ENCODE data around the gene VWA8. TPM values are rescaled to one million over a fixed set of nuclear protein-coding genes. Genes with fewer than 3 reads are reported as not detected.

The VWA8 gene
- total and polyA plus RNA-seq, 2 of the 8 experiments (the other 6 are each of a cell fraction or from before 2014, with no cell fraction given): 5.9 to 19.6 TPM

DNA sequence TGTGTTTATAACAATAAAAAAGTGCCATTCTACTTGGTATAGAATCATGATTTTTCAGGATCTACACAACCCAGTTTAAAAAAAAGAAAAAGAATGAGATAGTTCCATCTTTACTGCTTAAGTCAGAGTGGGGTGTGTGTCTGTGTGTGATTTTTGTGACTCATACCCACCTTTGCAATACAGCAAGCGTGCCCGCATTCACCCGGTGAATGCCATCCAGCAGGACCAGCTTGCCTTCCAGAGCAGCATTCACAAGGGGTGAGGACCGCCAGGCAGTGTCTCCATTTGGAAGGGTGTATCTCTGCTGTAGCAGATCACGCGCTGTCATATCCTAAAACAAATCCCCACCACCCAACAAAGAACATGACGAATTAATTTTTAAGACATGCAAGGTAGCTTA, 127.7 kb downstream of the VWA8 start:
- H4K20me1 ChIP-seq (replicated peaks in 1 of 2; ENCODE audit: control insufficient read depth in 1 of 2, insufficient read depth in 2 of 2, low read length in 2 of 2): no peaks in the 10 kb centered on the region
- H3K4me3 ChIP-seq (ENCODE audit: extremely low read depth in 1 of 4, insufficient read depth in 2 of 4, low read depth in 3 of 4, low read length in 4 of 4): no peak overlapping the region
- no peaks in the 10 kb centered on the region for H3K79me2 ChIP-seq (ENCODE audit: control insufficient read depth in 1 of 2, insufficient read depth in 2 of 2, low read length in 2 of 2)
- no peak overlapping the region for H3K9ac ChIP-seq (replicated peaks in 1 of 4; ENCODE audit: extremely low read depth in 1 of 4, low read depth in 3 of 4, low read length in 3 of 4)
- no peaks in the 10 kb centered on the region for H3K4me1 ChIP-seq (replicated peaks in 1 of 4; ENCODE audit: control insufficient read depth in 3 of 4, insufficient read depth in 4 of 4, low read length in 3 of 4)
- no peak overlapping the region for H2AK5ac ChIP-seq (ENCODE audit: low read depth, low read length)
- H3K36me3 ChIP-seq (ENCODE audit: control insufficient read depth in 2 of 4, insufficient read depth in 4 of 4, low read length in 3 of 4): peaks cover 0 to 3% (median 0%) of the 10 kb centered on the region in 4 experiments; a peak in 3 of 8 replicates
- H4K8ac ChIP-seq (ENCODE audit: extremely low read depth, insufficient read depth, low read length): no peak overlapping the region
- H4K91ac ChIP-seq (replicated peaks; ENCODE audit: insufficient read length, low read length): no peak overlapping the region
- no peaks in the 10 kb centered on the region for H3K23me2 ChIP-seq (ENCODE audit: low read depth, low read length)
- no peak overlapping the region for H3K14ac ChIP-seq (ENCODE audit: insufficient read length)
- 93% methylated on average over 7 of the region's 7 CpGs; no CpG with 5 or more reads in 1 of the 2 experiments for WGBS, 2 experiments (ENCODE audit: extremely low coverage in 1 of 2, insufficient coverage in 1 of 2, insufficient read length in 1 of 2, insufficient replicate concordance in 2 of 2, low coverage in 1 of 2, low lambda C conversion rate in 2 of 2, missing lambda C conversion rate in 1 of 2)
- H3K4ac ChIP-seq (replicated peaks; ENCODE audit: insufficient read length, low read depth, low read length): no peak overlapping the region
- H2BK120ac ChIP-seq (replicated peaks; ENCODE audit: low read depth, low read length): no peak overlapping the region
- no peaks in the 10 kb centered on the region for H3K9me3 ChIP-seq (ENCODE audit: insufficient read depth in 2 of 2, low read depth in 1 of 2, low read length in 1 of 2)
- no peaks in the 10 kb centered on the region for H3K27me3 ChIP-seq (replicated peaks in 1 of 4; ENCODE audit: control insufficient read depth in 3 of 4, extremely low read depth in 1 of 4, insufficient read depth in 3 of 4, low read length in 3 of 4)
- H2BK12ac ChIP-seq (ENCODE audit: low read depth, low read length): no peak overlapping the region
- ChIA-PET POLR2A (ENCODE audit: partially characterized antibody) (interaction anchor here (0.6 kb wide), 1 partner anchor 449 kb away, joined by 3 read pairs; no protein-coding TSS in a partner anchor), CTCF (ENCODE audit: partially characterized antibody) (interaction anchor here (0.7 to 1.2 kb wide), 2 partner anchors 151 to 196 kb away, joined by 3 to 4 read pairs; no protein-coding TSS in a partner anchor)
- no peak overlapping the region for H2BK20ac ChIP-seq (ENCODE audit: low read length)
- H3K79me1 ChIP-seq (ENCODE audit: low read depth, low read length): no peaks in the 10 kb centered on the region
- FAIRE-seq: no peak
- no peak overlapping the region for H3K18ac ChIP-seq (ENCODE audit: extremely low read depth, low read length)
- no peak overlapping the region for H2AFZ ChIP-seq (ENCODE audit: low read length)
- no peak for DNase-seq (ENCODE audit: low read depth in 1 of 2, low spot score in 2 of 2)
- H4K5ac ChIP-seq (ENCODE audit: insufficient read length, low read depth, low read length): no peak overlapping the region
- H3K27ac ChIP-seq (ENCODE audit: low read depth, low read length): no peak overlapping the region
- H3K23ac ChIP-seq (ENCODE audit: insufficient read length): no peak overlapping the region
- H3K56ac ChIP-seq (replicated peaks; ENCODE audit: insufficient read length, low read depth, low read length): no peak overlapping the region
- no peak overlapping the region for H3K4me2 ChIP-seq (ENCODE audit: insufficient read depth in 1 of 2, low read depth in 2 of 2, low read length in 2 of 2)
- no peak overlapping the region for H2BK5ac ChIP-seq (ENCODE audit: low read depth, low read length)
- H2BK15ac ChIP-seq (ENCODE audit: low read length): no peak overlapping the region
- TF ChIP-seq TAF7 (optimal IDR thresholded peaks at IDR 0.05; ENCODE audit: borderline replicate concordance, low read depth, low read length) (no peak), SP1 (IDR thresholded peaks at IDR 0.05; ENCODE audit: low read depth, low read length) (no peak), HDAC6 (IDR thresholded peaks at IDR 0.05; ENCODE audit: low read depth, low read length) (no peak), SAP30 (IDR thresholded peaks at IDR 0.05; ENCODE audit: insufficient read depth, insufficient replicate concordance, low read length) (no peak), RAD21 (IDR thresholded peaks at IDR 0.05 in 1 of 2, conservative IDR thresholded peaks at IDR 0.05 in 1 of 2; ENCODE audit: low read depth in 2 of 2, low read length in 2 of 2) (no peak), SUZ12 (IDR thresholded peaks at IDR 0.05; ENCODE audit: low read length) (no peak), JUN (IDR thresholded peaks at IDR 0.05; ENCODE audit: low read depth, low read length) (no peak), JUND (IDR thresholded peaks at IDR 0.05; ENCODE audit: low read length) (no peak), KDM4A (IDR thresholded peaks at IDR 0.05; ENCODE audit: low read depth, low read length, severe bottlenecking) (no peak), SIN3A (conservative IDR thresholded peaks at IDR 0.05 in 1 of 2, IDR thresholded peaks at IDR 0.05 in 1 of 2; ENCODE audit: low read depth in 1 of 2, low read length in 2 of 2) (no peak), MAFK (IDR thresholded peaks at IDR 0.05; ENCODE audit: low read depth, low read length) (no peak), CHD2 (IDR thresholded peaks at IDR 0.05; ENCODE audit: low read length) (no peak)
